ENCODE data around the gene AQP1. TPM values are rescaled to one million over a fixed set of nuclear protein-coding genes. Genes with fewer than 3 reads are reported as not detected.

The AQP1 gene
- total and polyA plus RNA-seq, 2 of the 13 experiments (the other 11 are each of a cell fraction or from before 2014, with no cell fraction given), result not detected

GRCh38 chr7:30917216-30917893 lies 5.7 kb downstream of the AQP1 start:
- TF ChIP-seq RNF2 (conservative IDR thresholded peaks at IDR 0.05; ENCODE audit: low read depth), result no peak
- peak; percentile 80 for TF ChIP-seq MNT (IDR thresholded peaks at IDR 0.05)
- Histone ChIP-seq H3K27me3 (ENCODE audit: control insufficient read depth in 1 of 2, insufficient read depth in 2 of 2, low read length in 2 of 2) (peaks cover 5 to 10% of the 10 kb centered on the region in 2 experiments; a peak in 2 of 5 replicates), H3K4me1 (ENCODE audit: insufficient read depth, low read length) (no peaks in the 10 kb centered on the region), H3K4me3 (replicated peaks in 1 of 3; ENCODE audit: insufficient read depth in 1 of 3, low read depth in 2 of 3, low read length in 3 of 3) (no peak overlapping the region), H2AFZ (ENCODE audit: low read length) (no peak overlapping the region), H4K20me1 (ENCODE audit: insufficient read depth, low read length) (no peaks in the 10 kb centered on the region), H3K9me3 (ENCODE audit: low read length) (no peaks in the 10 kb centered on the region), H3K4me2 (ENCODE audit: low read depth, low read length) (no peak overlapping the region), H3K79me2 (ENCODE audit: insufficient read depth, low read length) (no peaks in the 10 kb centered on the region), H3K27ac (ENCODE audit: extremely low read length, insufficient read depth, low read length) (no peak overlapping the region), H3K9ac (ENCODE audit: insufficient read depth, low read depth, low read length) (no peak overlapping the region), H3K36me3 (replicated peaks in 1 of 2; ENCODE audit: control insufficient read depth in 1 of 2, insufficient read depth in 2 of 2, low read length in 2 of 2) (no peaks in the 10 kb centered on the region)
- no TSS peak for BruUV-seq (replicated peaks)
- CTCF ChIA-PET (ENCODE audit: low intra/inter-chr PET ratio, low total read pairs), result no interaction called here
- no peak for ATAC-seq
- POLR2A ChIA-PET, result no interaction called here
- DNase-seq (ENCODE audit: low spot score), result no peak
- FAIRE-seq, result no peak
- WGBS (ENCODE audit: low lambda C conversion rate), result 6% methylated on average over 4 of the region's 4 CpGs
- in situ Hi-C loops (cut with HindIII; ENCODE audit: extremely low pct_ligation_motif_present, low pct_unique_long_range_greater_than_20kb) (no loop called here), intact Hi-C loops (cut with micrococcal nuclease; ENCODE audit: unreplicated experiment) (no loop called here)

- Histone ChIP-seq H3K4me2 (ENCODE audit: low read depth, low read length) (no peak overlapping the region), H3K9me3 (ENCODE audit: low read length) (no peaks in the 10 kb centered on the region), H2AFZ (ENCODE audit: low read length) (no peak overlapping the region), H3K36me3 (replicated peaks in 1 of 2; ENCODE audit: control insufficient read depth in 1 of 2, insufficient read depth in 2 of 2, low read length in 2 of 2) (no peaks in the 10 kb centered on the region), H3K27ac (ENCODE audit: extremely low read length, insufficient read depth, low read length) (no peak overlapping the region), H3K4me1 (ENCODE audit: insufficient read depth, low read length) (no peaks in the 10 kb centered on the region), H3K4me3 (replicated peaks in 1 of 3; ENCODE audit: insufficient read depth in 1 of 3, low read depth in 2 of 3, low read length in 3 of 3) (no peak overlapping the region), H3K27me3 (ENCODE audit: control insufficient read depth in 1 of 2, insufficient read depth in 2 of 2, low read length in 2 of 2) (peaks cover 5 to 6% of the 10 kb centered on the region in 2 experiments; a peak in 2 of 5 replicates), H3K9ac (ENCODE audit: insufficient read depth, low read depth, low read length) (no peak overlapping the region), H3K79me2 (ENCODE audit: insufficient read depth, low read length) (no peaks in the 10 kb centered on the region), H4K20me1 (ENCODE audit: insufficient read depth, low read length) (no peaks in the 10 kb centered on the region)
- ChIA-PET CTCF (ENCODE audit: low intra/inter-chr PET ratio, low total read pairs) (no interaction called here), POLR2A (no interaction called here)
- intact Hi-C loops (cut with micrococcal nuclease; ENCODE audit: unreplicated experiment) (no loop called here), in situ Hi-C loops (cut with HindIII; ENCODE audit: extremely low pct_ligation_motif_present, low pct_unique_long_range_greater_than_20kb) (no loop called here)
- DNase-seq (ENCODE audit: low spot score) (no peak), ATAC-seq (peak; percentile 28), FAIRE-seq (no peak)
- no TSS peak for BruUV-seq (replicated peaks)
- no CpG with 5 or more reads among the region's 4 CpGs for WGBS (ENCODE audit: low lambda C conversion rate)
- no peak for TF ChIP-seq SCMH1 (CRISPR knock-in tag; IDR thresholded peaks at IDR 0.05; ENCODE audit: borderline replicate concordance)
- no peak for TF ChIP-seq ATF4 (CRISPR knock-in tag; IDR thresholded peaks at IDR 0.05)
- no peak for TF ChIP-seq ELF4 (CRISPR knock-in tag; IDR thresholded peaks at IDR 0.05; ENCODE audit: borderline replicate concordance)
- no peak for TF ChIP-seq HIVEP1 (CRISPR knock-in tag; IDR thresholded peaks at IDR 0.05)
- TF ChIP-seq ZNF724P (CRISPR knock-in tag; IDR thresholded peaks at IDR 0.05; ENCODE audit: borderline replicate concordance), result no peak
- no peak for TF ChIP-seq KDM5A (IDR thresholded peaks at IDR 0.05; ENCODE audit: borderline replicate concordance, low read length)
- TF ChIP-seq ZNF512B (CRISPR knock-in tag; IDR thresholded peaks at IDR 0.05; ENCODE audit: borderline replicate concordance), result no peak
- TF ChIP-seq NFATC3 (CRISPR knock-in tag; IDR thresholded peaks at IDR 0.05), result no peak
Measured at GRCh38 chr7:30918676-30919075, 7.0 kb downstream of the AQP1 start.
